Stimulated activated CD4-positive, alpha-beta T cell treated with anti-CD3 and anti-CD28 coated beads, Interleukin-12 subunit alpha, Interleukin-12 subunit beta, amount 100 ng/mL, for 48 hours (primary cell): ENCODE data around the gene RERE.
"Not testable (repeated sequence)": the region's sequence is repeated elsewhere in the genome, so short reads cannot be mapped to it uniquely, and the experiment has no call there.

ENCODE experiments used
- DNase-seq, 3 donors: peaks; one replicate each; pipeline ENCODE4 v3.0.0-alpha.2; 2020; ENCODE audit warnings: low read depth in 2 of 3, low spot score in 1 of 3

Gene RERE

GRCh38 chr1:8616791-8617190, 200.6 kb downstream of the RERE start:
- DNase-seq: not testable (repeated sequence)

- DNase-seq: not testable (repeated sequence)
Measured at GRCh38 chr1:8611634-8612515, 205.6 kb downstream of the RERE start.

- DNase-seq: no peak
Measured at GRCh38 chr1:8607906-8608305, 209.5 kb downstream of the RERE start.

DNA sequence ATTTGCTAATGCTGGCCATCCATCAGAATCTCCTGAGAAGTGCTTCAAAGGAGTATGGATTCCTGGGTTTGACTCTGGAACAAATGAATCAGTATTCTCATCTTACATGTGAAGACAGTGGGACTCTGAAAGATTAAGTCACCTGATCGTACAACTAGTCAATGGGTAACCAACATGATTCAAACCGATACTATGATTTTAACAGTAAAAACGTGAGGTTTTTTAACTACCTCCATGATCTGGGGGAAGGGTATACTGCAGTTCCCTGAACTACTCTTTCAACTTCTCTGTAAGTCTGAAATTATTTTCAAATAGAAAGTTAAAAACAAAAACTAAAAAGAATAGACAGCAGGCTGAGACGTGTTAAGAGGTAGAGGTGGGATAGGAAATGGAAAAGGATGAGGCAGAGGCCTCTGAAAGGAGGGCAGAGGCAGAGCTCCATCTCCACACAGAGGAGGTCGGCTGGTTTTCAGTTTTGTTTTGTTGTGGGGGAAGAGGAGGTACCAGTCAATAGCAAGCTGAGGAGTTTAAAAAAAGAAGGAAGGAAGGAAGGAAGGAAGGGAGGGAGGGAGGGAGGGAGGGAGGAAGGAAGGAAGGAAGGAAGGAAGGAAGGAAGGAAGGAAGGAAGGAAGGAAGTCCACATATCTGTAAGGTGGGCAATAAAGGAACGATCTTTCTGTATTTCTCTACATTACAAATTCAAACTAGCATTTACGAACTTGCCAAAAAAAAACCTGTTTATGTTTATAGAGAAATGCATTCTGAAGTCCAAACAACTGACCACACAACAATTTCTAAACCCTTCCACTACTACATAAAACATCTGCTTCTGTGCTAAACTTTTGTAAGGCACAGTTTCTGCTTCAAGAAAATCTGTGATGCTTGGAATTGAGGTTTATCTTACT, 213.1 kb downstream of the RERE start:
- peak; percentile 12 to 32 (median 24) for DNase-seq

DNA sequence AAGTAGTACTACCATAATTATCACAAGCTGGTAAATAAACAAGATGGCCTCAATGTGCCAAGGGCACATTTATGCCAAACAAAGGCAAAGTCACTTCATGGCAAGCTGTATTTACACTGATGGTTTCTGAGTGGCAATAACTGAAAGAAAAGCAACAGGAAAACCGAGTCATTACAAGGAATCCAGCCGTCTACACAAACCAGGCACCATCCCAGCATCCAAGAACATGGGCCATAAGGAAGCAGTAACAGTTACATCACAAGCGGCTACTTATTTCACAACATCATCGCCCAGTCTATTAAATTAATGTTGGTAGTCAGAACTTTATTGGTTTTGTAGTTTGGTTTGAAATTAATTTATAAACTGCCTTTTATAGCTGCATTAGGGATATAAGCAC, 214.2 kb downstream of the RERE start:
- no peak for DNase-seq

GRCh38 chr1:8602471-8603219, 214.8 kb downstream of the RERE start:
- peak; percentile 13 to 28 (median 25) for DNase-seq

GRCh38 chr1:8600336-8600735, 217.1 kb downstream of the RERE start:
- DNase-seq: no peak

GRCh38 chr1:8599646-8600212, 217.7 kb downstream of the RERE start:
- no peak for DNase-seq

- no peak for DNase-seq
Measured at GRCh38 chr1:8598783-8599182, 218.7 kb downstream of the RERE start.

DNA sequence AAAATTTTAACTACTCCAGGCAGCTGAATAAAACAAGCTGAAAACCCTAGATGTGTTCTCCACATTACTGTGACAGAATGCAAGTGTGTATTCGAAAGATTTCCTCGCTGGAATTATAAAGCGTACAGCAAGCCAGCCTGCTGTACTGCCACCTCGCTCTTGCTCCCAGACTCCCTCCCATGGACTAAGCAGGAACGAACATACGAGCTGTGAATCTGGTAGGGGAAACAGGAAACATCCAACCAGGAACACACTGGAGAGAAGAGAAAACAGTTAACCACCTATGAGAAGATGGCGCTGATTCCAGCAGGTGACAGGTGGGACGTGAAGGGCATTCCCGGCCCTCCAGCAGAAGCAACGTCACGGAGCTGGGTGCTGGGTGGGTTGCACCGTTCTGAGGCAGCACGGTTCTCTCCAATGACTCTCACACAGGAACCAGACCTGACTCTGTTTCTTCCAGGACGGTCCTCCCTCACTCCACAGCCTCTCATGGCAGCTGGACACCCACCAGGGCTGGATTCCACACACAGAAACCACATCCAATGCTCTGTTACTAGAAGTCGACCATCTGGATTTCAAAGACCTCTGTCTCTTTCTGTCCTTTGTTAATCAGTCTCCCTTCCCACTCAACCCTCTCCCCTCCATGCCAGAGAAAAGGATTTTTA, 219.2 kb downstream of the RERE start:
- no peak for DNase-seq

- no peak for DNase-seq
Measured at GRCh38 chr1:8597455-8597854, 220.0 kb downstream of the RERE start.

GRCh38 chr1:8595941-8596340, 221.5 kb downstream of the RERE start:
- DNase-seq: no peak

- no peak for DNase-seq
Measured at GRCh38 chr1:8595332-8595731, 222.1 kb downstream of the RERE start.

DNA sequence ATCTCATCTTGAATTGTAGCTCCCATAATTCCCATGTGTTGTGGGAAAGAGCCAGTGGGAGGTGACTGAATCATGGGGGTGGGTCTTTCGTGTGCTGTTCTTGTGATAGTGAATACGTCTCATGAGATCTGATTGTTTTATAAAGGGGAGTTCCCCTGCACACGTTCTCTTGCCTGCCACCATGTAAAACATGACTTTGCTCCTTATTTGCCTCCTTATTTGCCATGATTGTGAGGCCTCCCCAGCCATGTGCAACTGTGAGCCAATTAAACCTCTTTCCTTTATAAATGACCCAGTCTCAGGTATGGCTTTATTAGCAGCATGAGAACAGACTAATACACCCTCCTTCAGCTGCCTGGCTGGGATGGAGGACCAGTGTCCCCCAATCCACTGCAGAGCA, 224.1 kb downstream of the RERE start:
- DNase-seq: not testable (repeated sequence)

DNA sequence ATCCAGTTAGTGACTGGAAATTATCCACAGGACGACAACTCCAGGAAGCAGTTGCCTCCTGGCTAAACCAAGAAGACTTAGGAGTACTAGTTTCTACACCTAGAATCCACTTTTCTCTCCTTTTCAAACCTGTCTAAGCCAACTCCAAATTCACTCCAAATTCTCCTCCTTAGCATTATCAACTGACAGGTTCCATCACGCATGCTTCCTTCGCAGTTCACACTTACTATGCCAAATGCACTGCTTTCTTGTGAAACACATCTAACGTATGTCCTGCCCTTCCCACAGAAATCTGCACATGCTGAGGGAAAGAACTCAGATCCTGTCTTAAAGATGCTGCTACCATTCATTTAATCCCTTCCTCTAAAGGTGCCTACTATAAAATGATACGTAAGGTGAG, 225.9 kb downstream of the RERE start:
- DNase-seq: no peak

GRCh38 chr1:8590721-8591351, 226.6 kb downstream of the RERE start:
- no peak for DNase-seq

- no peak for DNase-seq
Measured at GRCh38 chr1:8589571-8589970, 227.9 kb downstream of the RERE start.

DNA sequence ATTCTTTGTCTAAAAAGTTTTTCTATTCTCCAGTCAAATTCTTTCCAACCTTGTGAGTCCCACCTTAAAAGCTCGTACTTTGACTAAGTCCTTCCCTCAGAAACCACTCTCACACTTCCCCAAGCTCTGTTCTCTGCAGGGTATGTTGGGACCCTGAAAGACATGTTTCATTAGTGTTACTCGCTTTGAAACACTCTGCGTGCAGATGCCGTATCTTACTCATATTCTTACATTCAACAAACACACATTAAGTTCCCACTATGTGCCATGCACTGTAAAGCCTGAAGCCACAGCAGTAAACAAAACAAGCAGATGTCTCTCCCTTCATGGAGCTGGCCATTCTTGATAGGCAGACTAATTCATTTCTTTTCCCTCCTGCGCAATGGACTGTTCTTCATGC, 229.7 kb downstream of the RERE start:
- no peak for DNase-seq

GRCh38 chr1:8586438-8586837, 231.0 kb downstream of the RERE start:
- DNase-seq: no peak

- DNase-seq: no peak
Measured at GRCh38 chr1:8584316-8584715, 233.1 kb downstream of the RERE start.
